ENCODE measurements around the gene KCTD5.

KCTD5 gene

GRCh38 chr16:2671741-2672140 is 10.6 kb upstream of the KCTD5 start:
- in situ Hi-C loops (cut with HindIII; ENCODE audit: low sequenced_read_pairs), result no loop called here

GRCh38 chr16:2673066-2673999 is 9.0 kb upstream of the KCTD5 start:
- in situ Hi-C loops (cut with HindIII; ENCODE audit: low sequenced_read_pairs), result no loop called here

- in situ Hi-C loops (cut with HindIII; ENCODE audit: low sequenced_read_pairs), result loop anchor here (25.0 kb wide), 1 partner anchor 413 kb away; the partner anchor contains the start of genes ECI1 and RNPS1
These were observed 7.3 kb upstream of the KCTD5 start for GRCh38 chr16:2675021-2675420.

- in situ Hi-C loops (cut with HindIII; ENCODE audit: low sequenced_read_pairs), result loop anchor here (25.0 kb wide), 1 partner anchor 413 kb away; the partner anchor contains the start of genes ECI1 and RNPS1
These were observed 6.6 kb upstream of the KCTD5 start for GRCh38 chr16:2675714-2676113.

GRCh38 chr16:2676937-2677336 is 5.4 kb upstream of the KCTD5 start:
- in situ Hi-C loops (cut with HindIII; ENCODE audit: low sequenced_read_pairs), result loop anchor here (25.0 kb wide), 1 partner anchor 415 kb away; the partner anchor contains the start of genes ECI1 and RNPS1

- in situ Hi-C loops (cut with HindIII; ENCODE audit: low sequenced_read_pairs), result loop anchor here (25.0 kb wide), 1 partner anchor 416 kb away; the partner anchor contains the start of genes ECI1 and RNPS1
These were observed 3.9 kb upstream of the KCTD5 start for GRCh38 chr16:2678206-2678965.

- in situ Hi-C loops (cut with HindIII; ENCODE audit: low sequenced_read_pairs), result loop anchor here (25.0 kb wide), 1 partner anchor 418 kb away; the partner anchor contains the start of genes ECI1 and RNPS1
These were observed 2.4 kb upstream of the KCTD5 start for GRCh38 chr16:2679902-2680301.

- in situ Hi-C loops (cut with HindIII; ENCODE audit: low sequenced_read_pairs), result loop anchor here (25.0 kb wide), 1 partner anchor 418 kb away; the partner anchor contains the start of genes ECI1 and RNPS1
These were observed 2.0 kb upstream of the KCTD5 start for GRCh38 chr16:2680360-2680759.

- in situ Hi-C loops (cut with HindIII; ENCODE audit: low sequenced_read_pairs), result loop anchor here (25.0 kb wide), 1 partner anchor 421 kb away; the partner anchor contains the start of genes ECI1 and RNPS1
These were observed 718 bp downstream of the KCTD5 start for GRCh38 chr16:2683041-2683440.

- in situ Hi-C loops (cut with HindIII; ENCODE audit: low sequenced_read_pairs), result loop anchor here (25.0 kb wide), 1 partner anchor 424 kb away; the partner anchor contains the start of genes ECI1 and RNPS1
These were observed 3.8 kb downstream of the KCTD5 start for GRCh38 chr16:2686075-2686474.

GRCh38 chr16:2686912-2687507 is 4.7 kb downstream of the KCTD5 start:
- in situ Hi-C loops (cut with HindIII; ENCODE audit: low sequenced_read_pairs), result loop anchor here (25.0 kb wide), 1 partner anchor 425 kb away; the partner anchor contains the start of genes ECI1 and RNPS1

- in situ Hi-C loops (cut with HindIII; ENCODE audit: low sequenced_read_pairs), result loop anchor here (25.0 kb wide), 1 partner anchor 425 kb away; the partner anchor contains the start of genes ECI1 and RNPS1
These were observed 5.4 kb downstream of the KCTD5 start for GRCh38 chr16:2687531-2688308.

GRCh38 chr16:2689422-2689821 is 7.1 kb downstream of the KCTD5 start:
- in situ Hi-C loops (cut with HindIII; ENCODE audit: low sequenced_read_pairs), result loop anchor here (25.0 kb wide), 1 partner anchor 427 kb away; the partner anchor contains the start of genes ECI1 and RNPS1

- in situ Hi-C loops (cut with HindIII; ENCODE audit: low sequenced_read_pairs), result loop anchor here (5.0 to 25.0 kb wide), 3 partner anchors 52 to 428 kb away; partner anchors contain the start of genes ECI1 and RNPS1
These were observed 7.9 kb downstream of the KCTD5 start for GRCh38 chr16:2689968-2690801.

GRCh38 chr16:2690852-2691251 is 8.5 kb downstream of the KCTD5 start:
- in situ Hi-C loops (cut with HindIII; ENCODE audit: low sequenced_read_pairs), result loop anchor here (5.0 to 25.0 kb wide), 3 partner anchors 51 to 429 kb away; partner anchors contain the start of genes ECI1 and RNPS1

- in situ Hi-C loops (cut with HindIII; ENCODE audit: low sequenced_read_pairs), result loop anchor here (5.0 to 25.0 kb wide), 3 partner anchors 51 to 429 kb away; partner anchors contain the start of genes ECI1 and RNPS1
These were observed 9.3 kb downstream of the KCTD5 start for GRCh38 chr16:2691491-2692248.

GRCh38 chr16:2692251-2692947 is 10.1 kb downstream of the KCTD5 start:
- in situ Hi-C loops (cut with HindIII; ENCODE audit: low sequenced_read_pairs), result loop anchor here (5.0 to 25.0 kb wide), 3 partner anchors 50 to 430 kb away; partner anchors contain the start of genes ECI1 and RNPS1

Measured in endothelial cell of hepatic sinusoid (primary cell).